NCI-H748 (cell line): ENCODE data around the gene SDR42E2.
"Not testable (repeated sequence)": the region's sequence is repeated elsewhere in the genome, so short reads cannot be mapped to it uniquely, and the experiment has no call there.

ENCODE experiments used
- DNase-seq: peaks from one replicate; lab custom pipeline; 2025; ENCODE audit not compliant: unreplicated experiment; lab: John Stamatoyannopoulos, UW

SDR42E2 gene

DNA sequence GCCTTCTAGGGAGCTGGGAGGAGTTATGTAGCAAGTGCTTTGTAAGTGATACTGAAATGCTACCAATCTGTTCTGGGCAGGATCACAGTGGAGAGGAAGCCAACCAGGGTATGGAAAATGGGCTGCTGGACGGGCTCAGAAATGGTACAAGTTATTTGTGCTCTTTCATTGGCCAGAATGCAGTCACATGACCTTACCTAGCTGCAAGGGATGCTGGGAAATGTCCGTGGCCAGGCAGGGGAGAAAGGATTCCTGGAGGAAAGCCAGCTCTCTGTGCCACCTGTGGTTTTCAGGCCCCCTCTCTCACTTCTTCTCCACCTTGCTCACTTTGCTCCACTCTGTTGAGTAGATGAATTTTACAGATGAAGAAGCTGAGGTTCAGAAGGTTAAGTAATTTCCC, 48.5 kb downstream of the SDR42E2 start:
- DNase-seq: no peak

DNA sequence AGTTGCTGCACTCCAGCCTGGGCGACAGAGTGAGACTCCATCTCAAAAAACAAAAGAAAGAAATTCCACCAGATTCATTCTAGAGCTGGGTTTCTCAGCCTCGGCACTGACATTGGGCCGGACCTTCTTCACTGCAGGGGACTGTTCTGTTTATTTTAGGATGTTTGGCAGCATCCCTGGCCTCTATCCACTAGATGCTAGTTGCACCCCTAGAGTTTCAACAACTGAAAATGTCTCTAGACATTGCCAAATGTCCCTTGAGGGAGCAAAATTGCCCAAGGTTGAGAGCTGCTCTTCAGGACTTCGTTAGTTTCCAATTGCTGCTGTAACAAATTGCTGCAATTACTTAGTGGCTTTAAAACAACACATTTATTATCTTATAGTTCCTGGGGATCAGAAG, 50.9 kb downstream of the SDR42E2 start:
- no peak for DNase-seq

DNA sequence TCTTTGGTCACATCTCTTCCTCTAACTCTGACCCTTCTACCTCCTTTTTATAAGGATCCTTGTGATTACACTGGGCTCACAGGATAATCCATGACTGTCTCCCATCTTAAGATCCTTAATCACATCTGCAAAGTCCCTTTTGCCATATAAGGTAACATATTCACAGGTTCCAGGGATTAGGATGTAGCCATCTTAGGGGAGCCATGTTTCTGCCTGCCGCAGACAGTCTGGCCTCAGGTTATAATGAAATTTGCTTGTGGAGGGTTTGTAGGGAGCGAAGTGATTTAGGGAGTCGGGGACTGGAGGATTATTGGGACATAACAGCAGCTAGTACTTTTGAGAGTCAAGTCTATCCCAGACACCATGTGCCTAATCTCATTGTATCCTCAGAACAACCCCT, 51.5 kb downstream of the SDR42E2 start:
- DNase-seq: no peak

DNA sequence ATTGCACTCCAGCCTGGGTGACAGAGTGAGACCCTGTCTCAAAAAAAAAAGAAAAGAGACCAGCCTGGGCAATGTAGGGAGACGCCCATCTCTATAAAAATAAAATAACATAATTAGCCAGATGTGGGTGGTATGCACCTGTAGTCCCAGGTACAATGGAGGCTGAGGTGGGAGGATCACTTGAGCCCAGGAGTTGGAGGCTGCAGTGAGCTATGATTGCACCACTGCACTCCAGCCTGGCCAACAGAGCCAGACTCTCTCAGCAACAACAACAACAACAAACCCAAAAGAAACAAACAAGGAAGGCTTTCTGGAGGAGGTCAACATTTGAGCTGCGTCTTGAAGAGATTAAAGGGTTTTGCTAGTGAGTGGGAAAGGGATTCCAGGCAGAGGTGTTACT, 52.1 kb downstream of the SDR42E2 start:
- no peak for DNase-seq

- DNase-seq: no peak
Measured at GRCh38 chr16:22214889-22215288, 52.6 kb downstream of the SDR42E2 start.

DNA sequence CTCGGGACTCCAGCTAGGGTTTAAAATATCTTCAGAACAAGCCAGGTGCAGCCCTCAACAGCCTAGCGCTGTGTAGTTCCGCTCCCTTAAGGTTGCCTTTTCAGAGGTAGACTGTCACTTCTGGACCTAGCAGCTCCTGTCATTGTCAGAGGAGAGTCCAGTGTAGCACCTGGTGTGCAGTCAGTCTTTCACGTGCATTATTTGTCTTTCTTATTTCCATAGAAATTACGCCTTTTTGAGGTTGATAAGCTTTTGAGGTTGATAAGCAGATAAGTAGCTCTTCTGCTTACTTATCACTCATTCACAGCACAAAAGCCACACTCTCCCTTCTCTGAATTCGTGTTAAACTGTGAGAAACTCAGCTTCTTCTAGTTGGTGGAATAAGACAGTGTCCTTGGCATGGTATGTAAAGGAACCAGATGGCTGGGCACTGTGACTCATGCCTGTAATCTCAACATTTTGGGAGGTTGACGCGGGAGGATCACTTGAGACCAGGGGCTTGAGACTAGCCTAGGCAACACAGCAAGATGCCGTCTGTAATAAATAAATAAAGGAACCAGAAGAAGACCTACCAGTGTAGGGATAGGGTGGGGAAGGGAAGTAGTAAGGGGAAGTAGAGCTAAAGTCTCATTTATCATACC, 54.0 kb downstream of the SDR42E2 start:
- no peak for DNase-seq

- not testable (repeated sequence) for DNase-seq
Measured at GRCh38 chr16:22216832-22217225, 54.5 kb downstream of the SDR42E2 start.

- DNase-seq: no peak
Measured at GRCh38 chr16:22217890-22218730, 55.8 kb downstream of the SDR42E2 start.

DNA sequence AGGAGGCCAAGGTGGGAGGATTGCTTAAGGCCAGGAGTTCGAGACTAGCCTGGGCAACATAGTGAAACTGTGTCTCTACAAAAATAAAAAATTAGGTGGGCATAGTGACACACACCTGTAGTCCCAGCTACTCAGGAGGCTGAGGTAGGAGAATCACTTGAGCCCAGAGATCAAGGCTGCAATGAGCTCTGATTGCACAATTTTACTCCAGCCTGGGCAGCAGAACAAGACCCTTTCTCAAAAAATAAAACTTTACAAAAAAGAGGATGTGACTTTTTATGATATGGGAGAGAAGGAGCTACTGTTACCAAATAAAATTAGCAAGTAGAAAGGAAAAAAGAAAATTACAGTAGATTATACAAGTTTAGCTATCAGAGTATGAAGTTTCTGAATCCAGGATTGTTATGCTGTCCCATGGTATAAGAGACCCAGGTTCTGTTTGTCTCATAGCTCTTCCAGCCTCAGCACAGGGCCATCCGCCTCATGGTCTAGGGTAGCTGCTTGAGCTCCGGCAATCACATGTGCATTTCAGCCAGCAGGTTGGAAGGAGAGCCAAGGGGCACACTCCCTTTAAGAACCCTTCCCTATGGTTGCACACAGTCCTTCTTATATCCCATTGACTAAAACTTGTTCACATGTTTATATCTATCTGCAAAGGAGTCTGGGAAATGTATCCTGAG, 57.2 kb downstream of the SDR42E2 start:
- DNase-seq: no peak

DNA sequence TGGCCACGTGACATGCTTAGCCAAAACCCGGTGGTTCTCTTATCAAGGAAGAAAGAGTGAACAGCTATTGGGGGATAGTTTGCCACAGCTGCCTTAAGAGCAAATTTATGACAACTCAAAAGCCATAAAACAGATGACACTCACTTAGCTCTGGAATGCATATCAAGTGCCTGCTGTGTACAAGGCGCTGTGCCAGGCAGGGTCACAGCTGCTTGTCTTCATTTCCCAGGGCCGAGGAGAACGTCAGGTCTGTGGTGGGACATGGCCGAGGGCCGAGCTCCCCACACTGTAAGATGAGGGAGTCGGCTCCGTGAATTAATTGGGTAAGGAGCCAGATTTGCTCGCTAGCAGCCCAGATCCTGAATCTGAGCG, 57.7 kb downstream of the SDR42E2 start:
- DNase-seq: no peak

DNA sequence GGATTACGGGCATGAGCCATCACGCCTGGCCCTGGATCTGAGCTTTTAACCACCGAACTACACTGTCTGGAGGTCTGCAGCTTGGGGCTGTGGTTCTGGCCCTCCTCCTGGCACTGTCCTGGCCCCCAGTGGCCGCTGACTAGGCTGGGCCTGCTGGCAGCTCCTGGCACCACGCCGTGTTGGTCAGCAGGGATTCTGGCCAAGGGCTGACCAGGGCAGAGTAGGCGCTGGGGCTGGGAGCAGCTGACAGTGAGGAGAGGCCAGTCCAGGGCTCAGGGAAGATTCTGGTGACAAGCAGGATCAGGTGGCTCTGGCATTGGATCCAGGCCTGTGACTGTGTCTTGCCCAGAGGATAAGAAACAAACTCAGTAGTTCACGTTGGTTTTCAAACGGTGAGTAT, 58.4 kb downstream of the SDR42E2 start:
- no peak for DNase-seq

- no peak for DNase-seq
Measured at GRCh38 chr16:22222006-22222405, 59.7 kb downstream of the SDR42E2 start.

- DNase-seq: no peak
Measured at GRCh38 chr16:22222998-22223397, 60.7 kb downstream of the SDR42E2 start.

DNA sequence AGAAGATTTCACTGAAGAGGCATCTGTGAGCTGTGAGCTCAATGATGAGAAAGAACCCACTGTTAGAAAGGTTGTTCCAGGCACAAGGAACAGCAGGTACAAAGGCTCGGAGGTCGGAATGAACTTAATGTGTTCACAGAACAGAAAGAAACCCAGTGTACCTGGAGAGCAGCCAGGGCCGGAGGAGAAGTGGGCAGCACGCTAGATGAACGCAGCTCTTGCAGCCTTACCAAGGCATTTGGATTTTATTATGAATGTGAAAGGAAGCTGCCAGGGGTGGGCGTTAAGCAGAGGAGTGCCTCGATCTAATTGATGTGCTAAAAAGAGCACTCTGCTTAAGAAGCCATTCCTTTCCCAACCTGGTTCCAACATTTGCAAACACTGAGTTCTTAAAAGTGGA, 62.8 kb downstream of the SDR42E2 start:
- DNase-seq: no peak

- DNase-seq: no peak
Measured at GRCh38 chr16:22229889-22230288, 67.6 kb downstream of the SDR42E2 start.

GRCh38 chr16:22232277-22233036, 70.2 kb downstream of the SDR42E2 start:
- peak; percentile 92 for DNase-seq

DNA sequence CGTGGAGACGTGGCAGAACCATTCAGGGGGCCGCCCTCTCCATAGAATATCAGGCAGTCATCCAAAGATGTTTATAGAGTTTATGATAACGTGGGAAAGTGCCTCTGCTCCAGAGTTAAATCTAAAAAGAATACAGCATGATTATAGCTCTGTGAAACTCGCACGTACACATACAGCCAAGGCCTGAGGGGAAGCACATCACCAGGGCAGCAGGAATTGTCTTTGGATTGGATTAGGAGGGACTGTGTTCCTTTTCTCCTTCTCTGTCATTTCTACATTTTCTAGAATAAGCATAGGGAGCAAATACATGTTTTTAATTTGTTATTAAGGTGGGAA, 70.7 kb downstream of the SDR42E2 start:
- no peak for DNase-seq

- DNase-seq: no peak
Measured at GRCh38 chr16:22235839-22236745, 73.8 kb downstream of the SDR42E2 start.

DNA sequence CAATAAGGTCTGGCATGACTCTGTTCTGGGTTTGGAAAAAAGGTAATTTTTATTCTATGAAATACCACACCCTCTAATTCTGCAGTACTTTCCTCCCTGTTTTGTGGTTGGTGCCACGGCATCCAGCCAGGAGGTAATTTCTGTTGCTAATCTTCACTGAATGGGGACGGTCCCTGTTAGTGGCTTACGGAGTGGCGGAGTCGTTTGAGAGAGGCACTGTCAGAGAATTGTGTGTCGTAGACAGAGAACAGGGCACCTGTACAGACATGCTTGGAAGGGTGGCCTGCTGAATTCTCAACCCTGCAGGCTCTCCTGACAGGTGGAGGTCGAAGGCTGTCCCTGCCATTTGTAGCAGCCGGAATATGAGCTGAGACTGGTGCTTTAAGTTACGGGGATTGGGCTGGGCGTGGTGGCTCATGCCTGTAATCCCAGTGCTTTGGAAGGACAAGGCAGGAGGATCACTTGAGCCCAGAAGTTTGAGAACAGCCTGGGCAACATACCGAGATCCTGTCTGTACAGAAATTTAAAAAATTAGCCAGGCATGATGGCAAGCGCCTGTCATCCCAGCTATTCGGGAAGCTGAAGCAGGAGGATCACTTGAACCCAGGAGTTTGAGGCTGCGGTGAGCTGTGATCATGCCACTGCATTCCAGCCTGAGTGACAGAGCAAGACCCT, 77.0 kb downstream of the SDR42E2 start:
- no peak for DNase-seq
